ENCODE measurements around the gene ADAMTSL1.

ADAMTSL1 gene

DNA sequence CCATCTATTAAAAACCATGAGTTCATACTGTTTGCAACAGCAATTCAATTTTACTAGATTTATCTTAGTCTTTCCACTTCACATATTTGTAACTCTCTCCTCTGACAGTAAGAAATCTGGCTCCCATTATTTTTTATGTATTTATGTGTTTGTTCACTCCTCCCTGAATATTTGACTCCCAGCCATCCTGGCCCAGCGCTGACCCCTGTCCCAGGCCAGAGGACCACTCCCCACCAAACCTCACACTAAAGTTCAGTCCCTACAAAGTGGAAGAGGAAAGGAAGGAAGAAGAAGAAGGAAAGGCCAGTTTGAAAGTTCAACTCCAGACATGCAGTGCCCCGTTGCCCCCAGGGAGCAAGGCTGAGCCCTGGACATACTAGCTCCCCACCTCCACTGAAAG, 271.8 kb downstream of the ADAMTSL1 start:
- no peak for DNase-seq

- DNase-seq, result no peak
These were observed 272.7 kb downstream of the ADAMTSL1 start for GRCh38 chr9:18746631-18747030.

DNA sequence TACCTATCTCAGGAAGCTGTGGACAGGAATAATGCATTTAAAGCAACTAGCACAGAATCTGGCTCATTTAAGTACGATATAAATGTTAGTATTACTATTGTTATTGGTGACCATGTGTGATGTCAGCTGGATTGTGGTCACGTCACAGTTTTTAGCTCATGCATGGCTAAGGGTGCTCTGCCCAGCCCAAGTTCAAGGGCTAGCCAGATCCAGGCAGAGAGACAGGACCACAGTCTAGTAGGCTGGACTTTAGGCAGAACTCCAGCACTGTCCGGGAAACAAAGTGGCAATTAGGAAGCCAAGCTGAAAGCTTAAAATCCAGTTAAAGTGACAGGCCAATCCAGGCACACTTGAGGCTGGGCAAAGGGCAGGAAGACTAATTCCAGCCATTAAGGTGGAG, 273.6 kb downstream of the ADAMTSL1 start:
- no peak for DNase-seq

- DNase-seq, result no peak
These were observed 274.3 kb downstream of the ADAMTSL1 start for GRCh38 chr9:18748251-18748701.

- DNase-seq, result no peak
These were observed 275.8 kb downstream of the ADAMTSL1 start for GRCh38 chr9:18749711-18750110.

- DNase-seq, result no peak
These were observed 280.0 kb downstream of the ADAMTSL1 start for GRCh38 chr9:18753904-18754303.

DNA sequence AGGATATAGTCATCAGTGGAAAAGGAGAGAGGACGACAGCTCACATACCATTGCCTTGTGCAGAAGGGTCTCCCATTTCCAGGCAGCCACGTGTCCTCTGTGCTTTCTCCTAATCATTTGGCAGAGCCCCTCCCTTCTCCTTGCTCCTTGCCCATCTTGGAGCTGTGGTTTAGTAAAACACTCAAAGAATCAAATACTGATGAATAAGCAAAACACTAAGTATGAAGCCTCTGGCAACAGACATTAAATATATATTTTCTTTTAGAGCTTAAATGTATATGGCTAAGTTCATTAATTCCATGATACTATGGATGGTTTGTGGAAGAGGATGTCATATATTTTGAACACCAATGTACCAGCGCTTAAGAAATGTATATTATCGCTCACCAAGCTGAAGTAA, 280.6 kb downstream of the ADAMTSL1 start:
- DNase-seq, result no peak

- no peak for DNase-seq
These were observed 281.3 kb downstream of the ADAMTSL1 start for GRCh38 chr9:18755263-18755662.

- no peak for DNase-seq
These were observed 282.8 kb downstream of the ADAMTSL1 start for GRCh38 chr9:18756712-18757125.

- DNase-seq, result no peak
These were observed 285.9 kb downstream of the ADAMTSL1 start for GRCh38 chr9:18759827-18760226.

DNA sequence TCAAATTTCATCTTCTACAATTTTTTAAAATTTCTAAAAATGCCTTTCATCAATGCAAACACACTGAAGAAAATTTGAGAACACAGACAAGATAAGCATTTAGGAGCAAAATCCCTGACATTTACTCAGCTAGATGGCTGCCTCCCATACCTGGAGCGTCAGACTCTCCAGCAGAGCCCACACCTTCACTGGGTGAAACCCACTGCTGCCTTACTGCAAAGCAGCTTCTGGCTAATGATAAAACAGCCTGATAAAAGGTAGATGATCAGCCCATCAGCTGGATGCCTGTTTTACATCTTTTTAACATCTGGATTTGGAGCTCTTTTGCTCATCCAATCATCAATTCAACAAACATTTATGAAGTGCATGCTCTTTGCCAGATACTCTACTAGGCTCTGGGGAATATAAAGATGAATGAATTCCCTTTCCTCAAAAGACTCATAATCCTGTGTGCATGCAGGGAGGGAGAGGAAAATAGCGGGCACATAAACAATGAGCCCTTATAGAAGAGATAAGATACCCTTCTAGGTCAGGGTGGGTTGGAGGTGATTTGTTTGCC, 287.9 kb downstream of the ADAMTSL1 start:
- DNase-seq, result no peak

GRCh38 chr9:18766989-18767550, 293.1 kb downstream of the ADAMTSL1 start:
- no peak for DNase-seq

DNA sequence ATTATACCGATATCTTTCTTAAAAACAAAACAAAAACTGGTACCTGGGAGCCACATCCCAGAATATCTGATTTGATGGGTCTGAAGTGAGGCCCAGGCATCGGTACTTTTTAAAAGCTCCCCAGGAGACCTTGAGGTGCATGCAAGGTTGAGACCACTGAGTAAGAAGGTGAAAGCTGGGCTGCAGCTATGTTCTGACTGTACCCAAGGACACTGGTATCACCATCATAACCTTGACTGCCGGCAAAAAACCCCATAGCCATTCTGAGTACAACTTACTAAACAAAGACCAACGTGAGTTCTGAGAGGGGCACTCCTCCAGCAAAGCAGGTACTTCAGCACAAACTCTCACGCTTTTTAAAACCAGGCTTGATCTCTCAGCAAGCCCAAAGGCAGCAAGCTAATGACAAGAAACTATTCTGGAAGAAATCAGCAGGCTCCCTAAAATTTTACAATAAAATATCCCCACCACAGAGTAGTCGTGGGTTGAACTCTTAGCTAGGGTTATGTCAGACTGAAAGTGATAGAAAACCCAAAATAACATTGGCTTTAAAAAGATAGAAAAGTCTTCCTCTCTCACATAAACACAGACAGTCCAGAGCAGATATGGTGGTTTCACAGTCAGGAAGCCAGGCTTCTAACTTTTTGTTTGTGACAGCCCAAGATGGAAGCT, 295.1 kb downstream of the ADAMTSL1 start:
- DNase-seq, result no peak

DNA sequence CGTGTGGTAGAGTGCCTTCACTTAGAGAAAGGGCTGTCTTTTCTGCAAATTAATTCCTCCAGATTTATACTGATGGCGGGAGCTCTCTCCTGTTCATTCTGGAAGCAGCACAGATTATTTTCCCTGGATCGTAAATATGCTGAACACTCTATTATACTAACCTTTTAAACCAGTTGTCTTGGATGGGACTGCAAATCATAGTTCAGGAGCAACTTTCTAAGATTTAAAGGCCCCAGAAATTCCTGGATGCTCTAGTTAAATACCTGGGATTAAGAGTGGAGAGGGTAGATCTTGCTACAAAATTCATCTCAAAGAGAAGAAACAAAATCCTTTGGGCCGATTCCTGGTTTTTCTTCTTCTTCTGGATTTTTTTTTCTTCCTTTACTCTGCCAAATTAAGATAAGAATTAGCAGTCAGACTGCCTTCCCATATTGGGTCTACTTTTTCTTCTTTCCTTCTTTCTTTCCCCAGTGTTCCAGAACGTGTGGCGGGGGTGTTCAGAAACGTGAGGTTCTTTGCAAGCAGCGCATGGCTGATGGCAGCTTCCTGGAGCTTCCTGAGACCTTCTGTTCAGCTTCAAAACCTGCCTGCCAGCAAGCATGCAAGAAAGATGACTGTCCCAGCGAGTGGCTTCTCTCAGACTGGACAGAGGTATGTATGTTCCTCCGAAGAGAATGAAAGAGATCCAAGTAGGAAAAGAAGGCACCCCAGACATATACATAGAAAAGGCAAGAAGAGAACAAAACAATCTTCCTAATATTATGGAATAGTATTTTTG, 296.4 kb downstream of the ADAMTSL1 start:
- DNase-seq, result no peak

GRCh38 chr9:18771011-18771410, 297.1 kb downstream of the ADAMTSL1 start:
- no peak for DNase-seq

GRCh38 chr9:18771763-18772162, 297.8 kb downstream of the ADAMTSL1 start:
- no peak for DNase-seq

- DNase-seq, result no peak
These were observed 301.3 kb downstream of the ADAMTSL1 start for GRCh38 chr9:18775241-18775640.

DNA sequence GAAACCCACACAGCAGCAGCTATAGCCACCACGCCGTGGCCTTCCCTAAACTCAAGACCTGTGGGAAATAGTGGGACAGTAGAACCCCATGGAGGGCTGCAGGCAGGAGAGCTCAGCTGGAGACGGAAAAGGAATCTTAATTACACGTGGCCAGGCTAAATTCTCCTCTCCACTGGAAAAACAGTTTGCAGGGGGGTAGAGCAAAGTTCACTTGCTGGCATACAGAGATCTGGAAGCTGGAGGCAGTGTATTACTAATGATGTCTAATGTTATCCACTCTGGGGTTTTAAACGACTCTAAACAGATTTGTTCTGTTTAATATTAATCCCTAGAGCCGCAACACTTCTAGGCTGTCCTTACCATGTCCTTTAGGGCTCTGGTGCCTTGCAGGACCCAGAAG, 302.0 kb downstream of the ADAMTSL1 start:
- DNase-seq, result no peak

DNA sequence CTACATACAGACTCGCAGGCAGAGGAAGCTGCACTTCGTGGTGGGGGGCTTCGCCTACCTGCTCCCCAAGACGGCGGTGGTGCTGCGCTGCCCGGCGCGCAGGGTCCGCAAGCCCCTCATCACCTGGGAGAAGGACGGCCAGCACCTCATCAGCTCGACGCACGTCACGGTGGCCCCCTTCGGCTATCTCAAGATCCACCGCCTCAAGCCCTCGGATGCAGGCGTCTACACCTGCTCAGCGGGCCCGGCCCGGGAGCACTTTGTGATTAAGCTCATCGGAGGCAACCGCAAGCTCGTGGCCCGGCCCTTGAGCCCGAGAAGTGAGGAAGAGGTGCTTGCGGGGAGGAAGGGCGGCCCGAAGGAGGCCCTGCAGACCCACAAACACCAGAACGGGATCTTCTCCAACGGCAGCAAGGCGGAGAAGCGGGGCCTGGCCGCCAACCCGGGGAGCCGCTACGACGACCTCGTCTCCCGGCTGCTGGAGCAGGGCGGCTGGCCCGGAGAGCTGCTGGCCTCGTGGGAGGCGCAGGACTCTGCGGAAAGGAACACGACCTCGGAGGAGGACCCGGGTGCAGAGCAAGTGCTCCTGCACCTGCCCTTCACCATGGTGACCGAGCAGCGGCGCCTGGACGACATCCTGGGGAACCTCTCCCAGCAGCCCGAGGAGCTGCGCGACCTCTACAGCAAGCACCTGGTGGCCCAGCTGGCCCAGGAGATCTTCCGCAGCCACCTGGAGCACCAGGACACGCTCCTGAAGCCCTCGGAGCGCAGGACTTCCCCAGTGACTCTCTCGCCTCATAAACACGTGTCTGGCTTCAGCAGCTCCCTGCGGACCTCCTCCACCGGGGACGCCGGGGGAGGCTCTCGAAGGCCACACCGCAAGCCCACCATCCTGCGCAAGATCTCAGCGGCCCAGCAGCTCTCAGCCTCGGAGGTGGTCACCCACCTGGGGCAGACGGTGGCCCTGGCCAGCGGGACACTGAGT, 303.2 kb downstream of the ADAMTSL1 start:
- no peak for DNase-seq

- no peak for DNase-seq
These were observed 304.2 kb downstream of the ADAMTSL1 start for GRCh38 chr9:18778147-18778546.

DNA sequence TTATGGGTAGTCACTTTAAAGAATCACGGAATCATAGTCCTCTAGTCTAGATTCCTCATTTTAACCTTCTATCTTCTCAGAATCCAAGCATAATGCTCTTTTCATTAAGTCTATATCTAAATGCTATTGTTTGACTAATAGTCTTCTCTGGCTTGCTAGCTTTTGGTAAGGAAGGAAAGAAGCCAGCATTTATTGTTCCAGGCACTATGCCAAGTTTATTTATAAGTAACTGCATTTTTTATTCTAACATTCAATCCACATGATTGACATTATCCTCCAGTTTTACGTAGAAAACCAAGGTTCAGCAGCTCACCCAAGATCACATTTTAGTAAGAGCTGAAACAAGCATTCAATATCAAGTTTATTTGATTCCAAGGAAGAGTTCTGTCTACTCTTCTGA, 304.9 kb downstream of the ADAMTSL1 start:
- no peak for DNase-seq

DNA sequence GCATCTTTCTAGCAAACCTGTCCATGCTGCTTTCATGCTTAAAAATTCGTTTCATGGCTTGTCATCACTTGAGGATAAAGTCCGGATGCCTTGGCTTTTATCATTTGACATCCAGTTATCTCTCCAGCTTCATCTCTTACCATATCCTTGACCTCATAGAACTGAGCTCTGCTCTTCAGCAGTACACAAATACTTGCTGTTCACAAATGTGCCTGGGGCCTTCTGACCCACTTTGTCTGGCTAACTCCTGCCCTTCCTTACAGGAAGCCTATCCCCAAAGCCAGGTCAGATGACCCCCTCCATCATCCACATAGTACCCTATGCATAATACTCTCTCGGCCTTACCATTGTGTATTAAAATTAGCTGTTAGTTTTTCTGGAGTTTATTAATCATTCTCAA, 310.0 kb downstream of the ADAMTSL1 start:
- DNase-seq, result no peak

- no peak for DNase-seq
These were observed 311.7 kb downstream of the ADAMTSL1 start for GRCh38 chr9:18785604-18786003.
